Neural progenitor cell (in vitro differentiated cells): ENCODE measurements around the gene PPP1R8. TPM values are rescaled to one million over a fixed set of nuclear protein-coding genes. Genes with fewer than 3 reads are reported as not detected.

Experiments
- DNase-seq: peaks from one replicate; pipeline ENCODE4 v3.0.0-alpha.2; 2016; ENCODE audit warnings: low spot score
- H2AFZ ChIP-seq: fragments of 200-600 bp; sonication (generic); replicated peaks from 2 replicates; pipeline ENCODE4 v1.6.1; 2016; ENCODE audit warnings: antibody characterized with exemption
- H3F3A ChIP-seq: fragments of 200-600 bp; sonication (generic); 2 replicates; pipeline ENCODE4 v1.6.1; 2016; ENCODE audit warnings: antibody characterized with exemption, low read depth
- H3K27ac ChIP-seq: fragments of 200-600 bp; sonication (generic); 2 replicates; pipeline ENCODE4 v1.5.1; 2016; ENCODE audit warnings: mild to moderate bottlenecking
- H3K27me3 ChIP-seq: fragments of 200-600 bp; sonication (generic); 2 replicates; pipeline ENCODE4 v1.6.1; 2016; ENCODE audit warnings: mild to moderate bottlenecking, moderate library complexity
- H3K36me3 ChIP-seq: fragments of 200-600 bp; sonication (generic); 2 replicates; pipeline ENCODE4 v1.5.1; 2016
- H3K4me1 ChIP-seq: fragments of 200-600 bp; sonication (generic); 2 replicates; pipeline ENCODE4 v1.6.1; 2016; ENCODE audit warnings: mixed run types
- H3K4me2 ChIP-seq: fragments of 200-600 bp; sonication (generic); 2 replicates; pipeline ENCODE4 v1.6.1; 2016
- H3K4me3 ChIP-seq: fragments of 200-600 bp; sonication (generic); 2 replicates; pipeline ENCODE4 v1.5.1; 2016
- H3K79me2 ChIP-seq: fragments of 200-600 bp; sonication (generic); 2 replicates; pipeline ENCODE4 v1.6.1; 2016; ENCODE audit warnings: low read depth
- H3K9ac ChIP-seq: fragments of 200-600 bp; sonication (generic); 2 replicates; pipeline ENCODE4 v1.6.1; 2016
- H3K9me3 ChIP-seq: fragments of 200-600 bp; sonication (generic); 2 replicates; pipeline ENCODE4 v1.5.1; 2016; ENCODE audit warnings: low read depth
- H4K20me1 ChIP-seq: fragments of 200-600 bp; sonication (generic); 2 replicates; pipeline ENCODE4 v1.6.1; 2016; ENCODE audit warnings: low read depth
- H3K27ac Mint-ChIP-seq: 3 replicates; pipeline ENCODE4 v1.8.0; 2021; ENCODE audit warnings: mixed read lengths
- H3K27me3 Mint-ChIP-seq: 2 replicates; pipeline ENCODE4 v1.8.0; 2022; ENCODE audit warnings: low read depth, mild to moderate bottlenecking, inconsistent platforms, moderate library complexity, mixed read lengths; ENCODE audit not compliant: insufficient read depth
- H3K36me3 Mint-ChIP-seq: 3 replicates; pipeline ENCODE4 v1.8.0; 2021; ENCODE audit warnings: mixed read lengths
- H3K4me1 Mint-ChIP-seq: 3 replicates; pipeline ENCODE4 v1.8.0; 2021; ENCODE audit warnings: mixed read lengths
- H3K4me3 Mint-ChIP-seq: 3 replicates; pipeline ENCODE4 v1.8.0; 2021; ENCODE audit warnings: mild to moderate bottlenecking, moderate library complexity, mixed read lengths
- H3K9me3 Mint-ChIP-seq: 3 replicates; pipeline ENCODE4 v1.8.0; 2020; ENCODE audit warnings: mixed read lengths
- CTCF ChIP-seq: fragments of 200-600 bp; sonication (generic); IDR thresholded peaks from 2 replicates; pipeline ENCODE4 v1.5.1; 2017; ENCODE audit warnings: antibody characterized with exemption, mild to moderate bottlenecking
- EZH2 ChIP-seq: fragments of 200-600 bp; sonication (generic); IDR thresholded peaks from 2 replicates; pipeline ENCODE4 v1.6.1; 2017; ENCODE audit warnings: antibody characterized with exemption, mild to moderate bottlenecking, moderate library complexity
- EZH2phosphoT487 ChIP-seq: fragments of 200-600 bp; sonication (generic); IDR thresholded peaks from 2 replicates; pipeline ENCODE4 v1.6.1; 2017; ENCODE audit warnings: antibody characterized with exemption
- total RNA-seq: library from RNA; depleted of rRNA; stranded (reverse); fragments of >200 nt; gene quantifications from 2 replicates; pipeline ENCODE4 v1.2.3, GENCODE V29; 2015; ENCODE audit warnings: low replicate concordance

Gene PPP1R8
- total RNA-seq, 1 donor from 2014 or later = 61.2 TPM

- no peaks in the 10 kb centered on the region for H4K20me1 ChIP-seq
- peaks cover 13% of the 10 kb centered on the region for H3K27me3 ChIP-seq
- H3K4me2 ChIP-seq = no peak overlapping the region
- H3K9me3 ChIP-seq = no peaks in the 10 kb centered on the region
- Mint-ChIP-seq H3K4me3 (peak overlapping the region; percentile 55), H3K4me1 (peaks cover 3% of the 10 kb centered on the region), H3K36me3 (no peaks in the 10 kb centered on the region), H3K27ac (no peak overlapping the region), H3K27me3 (peaks cover 11% of the 10 kb centered on the region), H3K9me3 (no peaks in the 10 kb centered on the region)
- TF ChIP-seq EZH2 = no peak
- TF ChIP-seq CTCF = no peak
- no peak for TF ChIP-seq EZH2phosphoT487
- no peak overlapping the region for H3K9ac ChIP-seq
- peaks cover under 1% of the 10 kb centered on the region for H3F3A ChIP-seq
- H3K79me2 ChIP-seq = no peaks in the 10 kb centered on the region
- DNase-seq = no peak
- no peaks in the 10 kb centered on the region for H3K4me1 ChIP-seq
- no peak overlapping the region for H2AFZ ChIP-seq
- H3K27ac ChIP-seq = no peak overlapping the region
- H3K4me3 ChIP-seq = no peak overlapping the region
- H3K36me3 ChIP-seq = no peaks in the 10 kb centered on the region
Observed at GRCh38 chr1:27877115-27877416, 46.5 kb downstream of the PPP1R8 start.

GRCh38 chr1:27878039-27878438, 47.5 kb downstream of the PPP1R8 start:
- Mint-ChIP-seq H3K27me3 (peaks cover 7% of the 10 kb centered on the region), H3K36me3 (no peaks in the 10 kb centered on the region), H3K27ac (no peak overlapping the region), H3K4me1 (peaks cover 2% of the 10 kb centered on the region), H3K4me3 (no peak overlapping the region), H3K9me3 (no peaks in the 10 kb centered on the region)
- no peaks in the 10 kb centered on the region for H3F3A ChIP-seq
- no peak overlapping the region for H3K4me3 ChIP-seq
- H3K9me3 ChIP-seq = no peaks in the 10 kb centered on the region
- H3K27me3 ChIP-seq = peaks cover 6% of the 10 kb centered on the region
- H4K20me1 ChIP-seq = no peaks in the 10 kb centered on the region
- H3K9ac ChIP-seq = no peak overlapping the region
- no peaks in the 10 kb centered on the region for H3K79me2 ChIP-seq
- no peak overlapping the region for H3K27ac ChIP-seq
- TF ChIP-seq CTCF (no peak), EZH2phosphoT487 (no peak), EZH2 (no peak)
- no peak overlapping the region for H2AFZ ChIP-seq
- no peak overlapping the region for H3K4me2 ChIP-seq
- no peak for DNase-seq
- H3K36me3 ChIP-seq = no peaks in the 10 kb centered on the region
- no peaks in the 10 kb centered on the region for H3K4me1 ChIP-seq

- Histone ChIP-seq H3K27me3 (no peaks in the 10 kb centered on the region), H3K36me3 (no peaks in the 10 kb centered on the region), H4K20me1 (no peaks in the 10 kb centered on the region), H3F3A (no peaks in the 10 kb centered on the region), H3K9me3 (no peaks in the 10 kb centered on the region), H2AFZ (no peak overlapping the region), H3K9ac (no peak overlapping the region), H3K79me2 (no peaks in the 10 kb centered on the region), H3K4me1 (no peaks in the 10 kb centered on the region), H3K4me3 (no peak overlapping the region), H3K4me2 (no peak overlapping the region), H3K27ac (no peak overlapping the region)
- TF ChIP-seq EZH2phosphoT487 = no peak
- no peaks in the 10 kb centered on the region for H3K36me3 Mint-ChIP-seq
- peak overlapping the region; percentile 46 for H3K27ac Mint-ChIP-seq
- no peaks in the 10 kb centered on the region for H3K4me1 Mint-ChIP-seq
- H3K27me3 Mint-ChIP-seq = peaks cover 5% of the 10 kb centered on the region
- no peaks in the 10 kb centered on the region for H3K9me3 Mint-ChIP-seq
- H3K4me3 Mint-ChIP-seq = no peak overlapping the region
- DNase-seq = no peak
Observed at GRCh38 chr1:27878787-27879335, 48.3 kb downstream of the PPP1R8 start.

GRCh38 chr1:27879374-27880082, 48.9 kb downstream of the PPP1R8 start:
- Mint-ChIP-seq H3K9me3 (no peaks in the 10 kb centered on the region), H3K36me3 (peaks cover 2% of the 10 kb centered on the region), H3K27ac (peak overlapping the region; percentile 46), H3K27me3 (peaks cover 4% of the 10 kb centered on the region), H3K4me1 (no peaks in the 10 kb centered on the region), H3K4me3 (no peak overlapping the region)
- no peaks in the 10 kb centered on the region for H3K36me3 ChIP-seq
- TF ChIP-seq EZH2phosphoT487 (no peak), CTCF (no peak), EZH2 (no peak)
- no peak for DNase-seq
- no peaks in the 10 kb centered on the region for H3K9me3 ChIP-seq
- no peaks in the 10 kb centered on the region for H3K79me2 ChIP-seq
- no peaks in the 10 kb centered on the region for H3F3A ChIP-seq
- H4K20me1 ChIP-seq = no peaks in the 10 kb centered on the region
- H3K9ac ChIP-seq = no peak overlapping the region
- no peaks in the 10 kb centered on the region for H3K4me1 ChIP-seq
- no peak overlapping the region for H2AFZ ChIP-seq
- no peak overlapping the region for H3K4me3 ChIP-seq
- no peaks in the 10 kb centered on the region for H3K27me3 ChIP-seq
- no peak overlapping the region for H3K27ac ChIP-seq
- H3K4me2 ChIP-seq = no peak overlapping the region
